HG03558 (cell line): ENCODE results near the gene CACNG4.
"Not testable (repeated sequence)": the region's sequence is repeated elsewhere in the genome, so short reads cannot be mapped to it uniquely, and the experiment has no call there.

Experiments used
- ATAC-seq: cut with Tn5 transposase; IDR thresholded peaks from one replicate; pipeline ENCODE4 v1.9.1; 2021; ENCODE audit warnings: moderate number of reproducible peaks; ENCODE audit not compliant: unreplicated experiment; ENCODE audit errors: extremely low read depth

Gene CACNG4

DNA sequence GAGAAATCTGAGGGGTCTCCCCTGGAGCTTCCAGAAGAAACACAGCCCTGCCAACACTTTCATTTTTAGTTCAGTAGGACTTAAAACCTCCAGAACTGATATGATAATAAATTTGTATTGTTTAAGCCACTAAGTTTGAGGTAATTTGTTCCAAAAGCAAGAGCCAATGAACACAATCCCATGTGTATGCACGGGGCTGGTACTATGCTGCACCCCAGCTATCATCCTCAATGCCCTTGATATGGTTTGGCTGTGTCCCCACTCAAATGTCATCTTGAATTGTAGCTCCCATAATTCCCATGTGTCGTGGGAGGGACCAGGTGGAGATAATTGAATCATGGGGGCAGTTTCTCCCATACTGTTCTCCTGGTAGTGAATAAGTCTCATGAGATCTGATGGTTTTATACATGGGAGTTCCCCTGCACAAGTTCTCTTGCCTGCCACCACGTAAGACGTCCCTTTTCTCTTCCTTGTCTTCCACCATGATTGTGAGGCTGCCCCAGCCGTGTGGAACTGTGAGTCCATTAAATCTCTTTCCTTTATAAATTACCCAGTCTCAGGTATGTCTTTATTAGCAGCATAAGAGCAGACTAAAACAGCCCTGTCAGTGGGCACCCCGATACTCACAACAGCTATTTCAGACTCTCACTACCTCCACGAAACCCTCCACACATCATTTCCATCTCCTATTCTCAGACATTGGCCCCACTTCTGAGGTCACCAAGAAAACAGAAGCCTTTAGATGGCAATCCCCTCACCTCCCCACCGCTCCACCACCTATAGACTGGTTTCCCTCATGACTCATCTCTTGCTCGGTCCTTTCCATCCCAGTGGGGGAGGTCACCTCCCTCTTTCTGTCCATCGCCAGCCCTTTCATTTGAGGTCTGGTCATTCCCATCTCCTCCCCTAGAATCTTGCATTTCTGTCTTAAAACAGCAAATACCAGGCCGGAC lies 70.9 kb downstream of the CACNG4 start:
- ATAC-seq = no peak

- no peak for ATAC-seq
These were observed 74.4 kb downstream of the CACNG4 start for GRCh38 chr17:67038861-67039365.

- ATAC-seq = no peak
These were observed 76.1 kb downstream of the CACNG4 start for GRCh38 chr17:67040652-67041051.

DNA sequence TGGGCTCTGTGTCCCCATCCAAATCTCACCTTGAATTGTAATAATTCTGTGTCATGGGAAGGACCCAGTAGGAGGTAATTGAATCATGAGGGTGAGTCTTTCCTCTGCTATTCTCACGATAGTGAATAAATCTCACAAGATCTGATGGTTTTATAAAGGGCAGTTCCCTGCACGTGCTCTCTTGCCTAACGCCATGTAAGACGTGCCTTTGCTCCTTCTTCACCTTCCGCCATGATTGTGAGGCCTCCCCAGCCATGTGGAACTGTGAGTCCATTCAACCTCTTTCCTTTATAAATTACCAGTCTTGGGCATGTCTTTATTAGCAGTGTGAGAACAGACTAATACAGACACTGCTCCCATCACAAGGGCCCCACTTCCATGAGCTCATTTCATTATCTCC lies 76.6 kb downstream of the CACNG4 start:
- ATAC-seq = not testable (repeated sequence)

DNA sequence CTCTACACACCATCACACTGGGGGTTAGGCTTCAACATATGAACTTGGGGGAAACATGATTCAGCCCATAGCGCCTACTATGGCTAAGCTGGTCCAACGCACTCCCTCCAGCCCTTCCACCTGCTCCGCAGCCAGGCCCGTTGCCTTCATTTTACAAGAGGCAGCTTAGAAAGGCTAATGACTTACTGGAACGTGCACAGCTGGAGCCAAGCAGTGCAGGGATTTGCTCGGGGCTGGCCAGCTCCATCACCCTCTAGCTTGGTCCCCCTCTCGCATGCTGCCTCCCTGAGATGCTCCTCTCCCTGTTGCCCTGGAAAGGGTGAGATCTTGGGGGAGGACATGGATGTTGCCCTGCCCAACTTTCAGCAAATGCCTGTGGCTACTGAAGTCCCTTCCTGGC lies 77.0 kb downstream of the CACNG4 start:
- no peak for ATAC-seq

DNA sequence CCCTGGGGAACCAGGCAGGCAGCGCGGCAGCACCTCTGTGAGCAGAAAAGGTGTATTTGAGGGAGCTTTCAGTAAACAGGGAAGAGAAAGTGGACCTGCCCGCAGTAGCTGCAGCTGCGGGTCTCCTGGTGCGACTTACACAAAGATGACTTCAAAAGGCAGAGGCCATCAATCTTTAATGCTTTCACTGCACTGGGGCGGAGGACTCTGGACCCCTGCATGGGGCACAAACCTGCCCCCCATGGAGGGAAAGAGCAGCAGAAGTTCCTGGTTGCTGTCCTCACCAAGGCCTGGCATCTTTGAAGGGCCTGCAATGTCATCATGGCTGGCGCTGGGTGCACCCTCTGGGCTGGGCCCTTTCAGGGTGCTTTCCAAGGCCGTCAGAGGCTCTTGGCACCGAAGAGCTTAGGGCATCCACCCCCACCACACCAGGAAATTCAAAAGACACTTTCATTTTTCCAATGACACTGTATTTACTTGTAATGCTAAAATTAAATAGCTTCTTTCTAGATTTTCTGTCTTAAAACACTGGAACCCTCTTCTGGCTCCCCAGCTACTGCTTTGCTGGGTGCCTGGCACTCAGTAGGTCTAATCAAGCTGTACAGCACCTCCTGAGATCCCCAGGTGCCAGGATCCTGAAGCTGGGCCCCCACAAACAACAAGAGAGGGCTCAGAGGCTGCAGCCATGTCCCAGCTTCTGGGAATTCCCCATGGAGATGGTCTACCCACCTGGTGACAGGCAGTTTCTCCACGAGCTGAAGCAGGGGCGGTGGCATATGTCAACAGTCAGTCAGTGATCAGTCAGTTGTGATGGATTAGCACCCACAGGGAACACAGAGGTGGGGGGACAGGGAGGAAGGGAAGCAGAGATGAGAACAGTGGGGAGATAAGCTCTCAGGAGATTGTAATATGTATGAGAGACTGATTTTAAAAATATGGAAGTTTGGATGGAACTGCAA lies 77.7 kb downstream of the CACNG4 start:
- ATAC-seq = no peak

- no peak for ATAC-seq
These were observed 78.8 kb downstream of the CACNG4 start for GRCh38 chr17:67043283-67043682.

GRCh38 chr17:67044016-67044772 lies 79.7 kb downstream of the CACNG4 start, which contains the start of gene CACNG1:
CACNG1 (plus strand) TSS chr17:67044554; CDS start chr17:67044661, 107 bp downstream.
- ATAC-seq = no peak

GRCh38 chr17:67044940-67045339 lies 80.4 kb downstream of the CACNG4 start:
- no peak for ATAC-seq

DNA sequence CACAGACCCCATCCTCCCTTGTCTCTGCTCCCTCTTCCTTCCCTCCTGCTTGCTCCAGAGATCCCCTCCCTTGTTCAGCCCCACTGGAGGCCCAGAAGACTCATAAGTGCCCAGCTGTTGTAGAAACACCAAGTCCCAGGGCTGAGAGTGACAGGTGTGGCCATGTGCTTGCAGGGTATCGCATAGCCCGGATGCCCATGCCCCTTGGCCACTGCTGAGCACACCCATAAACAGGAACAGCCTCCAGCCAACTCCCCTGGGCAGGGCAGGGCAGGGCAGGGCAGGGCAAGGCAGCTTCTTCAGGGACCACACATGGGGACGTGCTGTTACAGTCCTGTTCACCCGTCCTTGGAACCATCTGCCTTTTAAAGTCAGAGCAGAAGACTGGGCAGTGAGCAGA lies 81.9 kb downstream of the CACNG4 start:
- ATAC-seq = no peak

GRCh38 chr17:67047382-67047781 lies 82.9 kb downstream of the CACNG4 start:
- ATAC-seq = no peak

DNA sequence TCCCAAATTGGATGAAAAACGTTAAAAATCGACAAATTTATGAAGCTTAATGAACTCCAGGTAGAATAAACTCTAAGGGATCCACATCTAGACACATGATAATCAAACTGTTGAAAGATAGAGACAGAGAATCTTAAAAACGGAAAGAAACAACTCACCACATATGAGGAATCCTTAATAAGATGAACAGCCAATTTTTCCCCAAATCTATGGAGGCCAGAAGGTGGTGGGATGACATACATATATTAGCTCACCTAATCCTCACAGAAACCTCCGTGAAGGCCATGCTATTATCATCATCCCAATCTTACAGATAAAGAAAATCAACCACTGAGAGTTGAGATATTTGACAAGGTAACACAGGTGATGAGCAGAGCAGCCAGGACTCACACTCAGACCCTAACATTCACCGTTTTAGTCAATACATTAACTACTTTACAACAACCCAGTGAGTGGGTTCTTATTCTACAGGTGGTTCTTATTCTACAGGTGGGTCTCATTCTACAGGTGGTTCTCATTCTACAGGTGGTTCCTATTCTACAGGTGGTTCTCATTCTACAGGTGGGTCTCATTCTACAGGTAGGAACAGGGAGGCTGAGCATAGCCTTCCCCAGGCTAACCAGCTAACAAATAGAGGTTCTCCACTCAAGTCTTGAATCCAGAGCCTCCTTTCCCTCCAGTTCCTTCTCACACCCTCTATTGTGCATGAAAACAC lies 84.7 kb downstream of the CACNG4 start:
- ATAC-seq = no peak

DNA sequence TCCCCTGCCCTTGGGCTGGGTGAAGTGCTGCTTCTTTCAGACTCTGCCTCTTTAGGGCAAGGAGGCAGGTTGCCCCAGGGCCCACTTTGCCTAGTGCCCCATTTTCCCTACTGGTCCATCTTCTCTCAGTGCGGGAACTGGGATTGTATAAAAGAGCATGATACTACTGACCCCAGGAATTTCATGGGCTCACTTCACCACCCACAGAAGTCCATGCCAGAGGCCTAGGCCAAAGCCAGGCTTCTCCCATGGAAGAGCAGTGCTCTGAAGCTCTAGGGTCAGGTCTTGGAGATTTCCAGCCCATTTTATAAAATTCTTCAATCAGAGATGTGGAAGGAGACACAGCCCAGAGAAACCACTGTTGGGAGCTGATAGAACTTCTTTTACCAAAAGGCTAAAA lies 85.6 kb downstream of the CACNG4 start:
- no peak for ATAC-seq

- ATAC-seq = no peak
These were observed 86.1 kb downstream of the CACNG4 start for GRCh38 chr17:67050471-67051154.

GRCh38 chr17:67051155-67051538 lies 86.6 kb downstream of the CACNG4 start:
- no peak for ATAC-seq

DNA sequence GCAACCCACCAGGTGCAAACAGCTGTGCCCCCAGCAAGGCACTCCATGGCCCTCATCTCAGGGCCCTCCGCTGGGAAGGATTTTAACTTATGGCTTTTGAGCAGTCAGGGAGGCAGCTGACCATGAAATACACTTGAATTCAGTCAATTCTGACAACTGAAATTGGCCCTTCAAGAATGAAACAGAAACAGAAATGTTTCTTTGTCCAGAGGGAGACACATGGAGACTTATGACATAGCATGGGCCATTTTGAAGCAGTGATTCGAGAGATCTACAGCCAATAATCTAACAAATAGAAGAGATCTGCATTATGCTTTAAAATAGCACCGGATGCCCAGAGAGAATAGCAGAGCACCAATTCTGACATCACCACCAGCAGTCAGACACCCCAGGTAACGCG lies 87.3 kb downstream of the CACNG4 start:
- ATAC-seq = no peak

- ATAC-seq = no peak
These were observed 88.4 kb downstream of the CACNG4 start for GRCh38 chr17:67052720-67053437.

- ATAC-seq = no peak
These were observed 89.0 kb downstream of the CACNG4 start for GRCh38 chr17:67053438-67054000.
